Ishikawa (cell line): ENCODE data around the gene PSMB1.

Source experiments
- CEBPB ChIP-seq: IDR thresholded peaks from 2 replicates; pipeline ENCODE4 v1.6.1; 2012
- CREB1 ChIP-seq: IDR thresholded peaks from 2 replicates; pipeline ENCODE4 v1.6.1; 2012; ENCODE audit warnings: low read depth
- EGR1 ChIP-seq: IDR thresholded peaks from 2 replicates; pipeline ENCODE4 v1.6.1; 2012
- EP300 ChIP-seq: IDR thresholded peaks from 2 replicates; pipeline ENCODE4 v1.6.1; 2012; ENCODE audit warnings: borderline replicate concordance
- FOXM1 ChIP-seq: IDR thresholded peaks from 2 replicates; pipeline ENCODE4 v1.6.1; 2012; ENCODE audit warnings: low read depth, borderline replicate concordance
- NFIC ChIP-seq: IDR thresholded peaks from 2 replicates; pipeline ENCODE4 v1.6.1; 2012
- RAD21 ChIP-seq: IDR thresholded peaks from 2 replicates; pipeline ENCODE4 v1.6.1; 2012; ENCODE audit warnings: low read depth
- TAF1 ChIP-seq: IDR thresholded peaks from 2 replicates; pipeline ENCODE4 v1.6.1; 2012; ENCODE audit warnings: low read depth, mild to moderate bottlenecking
- TCF12 ChIP-seq: IDR thresholded peaks from 2 replicates; pipeline ENCODE4 v1.6.1; 2012; ENCODE audit warnings: low read depth
- TEAD4 ChIP-seq: IDR thresholded peaks from 2 replicates; pipeline ENCODE4 v1.6.1; 2012
- YY1 ChIP-seq: IDR thresholded peaks from 2 replicates; pipeline ENCODE4 v1.6.1; 2012; ENCODE audit warnings: low read depth
- ZBTB7A ChIP-seq: IDR thresholded peaks from 2 replicates; pipeline ENCODE4 v1.6.1; 2012; ENCODE audit warnings: low read depth
- TF ChIP-seq, protein P1 (sequence below): IDR thresholded peaks from 2 replicates; pipeline ENCODE4 v1.6.1; 2012
- TF ChIP-seq, protein P2 (sequence below): IDR thresholded peaks from 2 replicates; pipeline ENCODE4 v1.6.1; 2012; ENCODE audit warnings: low read depth, mild to moderate bottlenecking
- TF ChIP-seq, protein P3 (sequence below): IDR thresholded peaks from 2 replicates; pipeline ENCODE4 v1.6.1; 2012

The PSMB1 gene

DNA sequence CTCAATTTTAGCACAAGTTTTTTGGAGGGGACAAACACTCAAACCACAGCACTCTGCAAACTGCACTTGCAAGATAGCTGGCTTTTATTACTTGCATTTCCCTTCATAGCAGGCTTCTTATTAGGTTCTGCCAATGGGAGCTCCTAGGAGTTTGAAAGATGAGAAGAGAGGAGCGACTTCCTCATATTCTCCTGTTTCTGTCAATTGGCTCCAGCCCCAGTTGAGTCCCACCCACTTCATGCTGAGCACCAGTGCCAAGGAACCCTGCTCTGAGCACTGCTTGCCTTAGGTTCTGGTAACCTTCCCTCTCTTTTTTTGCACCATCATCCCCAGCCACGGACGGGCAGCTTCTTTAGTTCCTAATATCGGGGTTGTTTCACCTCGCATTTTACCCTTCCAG is 67.9 kb downstream of the PSMB1 start:
- no peak for TF ChIP-seq TAF1
- no peak for TF ChIP-seq YY1
- TF ChIP-seq CEBPB = no peak
- TF ChIP-seq TCF12 = no peak
- TF ChIP-seq, protein P1, sequence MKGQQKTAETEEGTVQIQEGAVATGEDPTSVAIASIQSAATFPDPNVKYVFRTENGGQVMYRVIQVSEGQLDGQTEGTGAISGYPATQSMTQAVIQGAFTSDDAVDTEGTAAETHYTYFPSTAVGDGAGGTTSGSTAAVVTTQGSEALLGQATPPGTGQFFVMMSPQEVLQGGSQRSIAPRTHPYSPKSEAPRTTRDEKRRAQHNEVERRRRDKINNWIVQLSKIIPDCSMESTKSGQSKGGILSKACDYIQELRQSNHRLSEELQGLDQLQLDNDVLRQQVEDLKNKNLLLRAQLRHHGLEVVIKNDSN = no peak
- no peak for TF ChIP-seq ZBTB7A
- no peak for TF ChIP-seq TEAD4
- TF ChIP-seq, protein P2, sequence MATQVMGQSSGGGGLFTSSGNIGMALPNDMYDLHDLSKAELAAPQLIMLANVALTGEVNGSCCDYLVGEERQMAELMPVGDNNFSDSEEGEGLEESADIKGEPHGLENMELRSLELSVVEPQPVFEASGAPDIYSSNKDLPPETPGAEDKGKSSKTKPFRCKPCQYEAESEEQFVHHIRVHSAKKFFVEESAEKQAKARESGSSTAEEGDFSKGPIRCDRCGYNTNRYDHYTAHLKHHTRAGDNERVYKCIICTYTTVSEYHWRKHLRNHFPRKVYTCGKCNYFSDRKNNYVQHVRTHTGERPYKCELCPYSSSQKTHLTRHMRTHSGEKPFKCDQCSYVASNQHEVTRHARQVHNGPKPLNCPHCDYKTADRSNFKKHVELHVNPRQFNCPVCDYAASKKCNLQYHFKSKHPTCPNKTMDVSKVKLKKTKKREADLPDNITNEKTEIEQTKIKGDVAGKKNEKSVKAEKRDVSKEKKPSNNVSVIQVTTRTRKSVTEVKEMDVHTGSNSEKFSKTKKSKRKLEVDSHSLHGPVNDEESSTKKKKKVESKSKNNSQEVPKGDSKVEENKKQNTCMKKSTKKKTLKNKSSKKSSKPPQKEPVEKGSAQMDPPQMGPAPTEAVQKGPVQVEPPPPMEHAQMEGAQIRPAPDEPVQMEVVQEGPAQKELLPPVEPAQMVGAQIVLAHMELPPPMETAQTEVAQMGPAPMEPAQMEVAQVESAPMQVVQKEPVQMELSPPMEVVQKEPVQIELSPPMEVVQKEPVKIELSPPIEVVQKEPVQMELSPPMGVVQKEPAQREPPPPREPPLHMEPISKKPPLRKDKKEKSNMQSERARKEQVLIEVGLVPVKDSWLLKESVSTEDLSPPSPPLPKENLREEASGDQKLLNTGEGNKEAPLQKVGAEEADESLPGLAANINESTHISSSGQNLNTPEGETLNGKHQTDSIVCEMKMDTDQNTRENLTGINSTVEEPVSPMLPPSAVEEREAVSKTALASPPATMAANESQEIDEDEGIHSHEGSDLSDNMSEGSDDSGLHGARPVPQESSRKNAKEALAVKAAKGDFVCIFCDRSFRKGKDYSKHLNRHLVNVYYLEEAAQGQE = no peak
- TF ChIP-seq RAD21 = no peak
- TF ChIP-seq EGR1 = no peak
- no peak for TF ChIP-seq NFIC
- TF ChIP-seq EP300 = no peak
- TF ChIP-seq, protein P3, sequence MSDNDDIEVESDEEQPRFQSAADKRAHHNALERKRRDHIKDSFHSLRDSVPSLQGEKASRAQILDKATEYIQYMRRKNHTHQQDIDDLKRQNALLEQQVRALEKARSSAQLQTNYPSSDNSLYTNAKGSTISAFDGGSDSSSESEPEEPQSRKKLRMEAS = no peak
- no peak for TF ChIP-seq CREB1
- no peak for TF ChIP-seq FOXM1
